Gastrocnemius medialis (tissue), 4 donors: ENCODE data around the gene S100A10.

Source experiments
- POLR2A ChIP-seq, 2 donors: fragments of 450-650 bp; IDR thresholded peaks; one replicate each; pipeline ENCODE4 v1.6.1; 2017; ENCODE audit warnings: antibody characterized with exemption in 2 of 2, mild to moderate bottlenecking in 2 of 2, moderate library complexity in 2 of 2
- TF ChIP-seq, protein P1 (sequence below), 5 experiments: fragments of 450-650 bp in 3 of 5; fragments of 200-600 bp in 2 of 5; sonication (generic) in 2 of 5; IDR thresholded peaks in 4 of 5; conservative IDR thresholded peaks in 1 of 5; 1 replicate in 4 of 5; 2 replicates in 1 of 5; pipeline ENCODE4 v1.5.1; 2016 to 2019; ENCODE audit warnings: antibody characterized with exemption in 5 of 5, mild to moderate bottlenecking in 3 of 5, moderate library complexity in 3 of 5

DNA sequence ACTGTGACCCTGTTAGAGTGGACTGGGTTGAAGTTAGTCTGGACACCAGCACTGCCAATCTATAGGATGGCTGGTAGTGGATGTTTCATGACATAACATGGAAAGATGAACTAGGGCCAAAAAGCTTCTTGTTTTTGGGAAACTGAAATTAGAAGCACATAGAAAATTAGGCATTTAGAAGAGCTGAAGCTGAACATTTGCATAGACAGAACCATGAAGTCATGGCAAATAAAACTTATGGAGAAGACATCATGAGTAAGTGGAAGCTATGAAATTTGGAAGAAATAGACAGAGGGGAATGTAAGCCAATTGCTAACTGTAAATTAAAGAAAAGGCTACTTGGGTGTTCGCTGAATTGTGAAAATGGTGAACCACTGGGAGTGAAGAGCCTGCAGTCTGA lies 45.8 kb upstream of the S100A10 start:
- TF ChIP-seq, protein P1, sequence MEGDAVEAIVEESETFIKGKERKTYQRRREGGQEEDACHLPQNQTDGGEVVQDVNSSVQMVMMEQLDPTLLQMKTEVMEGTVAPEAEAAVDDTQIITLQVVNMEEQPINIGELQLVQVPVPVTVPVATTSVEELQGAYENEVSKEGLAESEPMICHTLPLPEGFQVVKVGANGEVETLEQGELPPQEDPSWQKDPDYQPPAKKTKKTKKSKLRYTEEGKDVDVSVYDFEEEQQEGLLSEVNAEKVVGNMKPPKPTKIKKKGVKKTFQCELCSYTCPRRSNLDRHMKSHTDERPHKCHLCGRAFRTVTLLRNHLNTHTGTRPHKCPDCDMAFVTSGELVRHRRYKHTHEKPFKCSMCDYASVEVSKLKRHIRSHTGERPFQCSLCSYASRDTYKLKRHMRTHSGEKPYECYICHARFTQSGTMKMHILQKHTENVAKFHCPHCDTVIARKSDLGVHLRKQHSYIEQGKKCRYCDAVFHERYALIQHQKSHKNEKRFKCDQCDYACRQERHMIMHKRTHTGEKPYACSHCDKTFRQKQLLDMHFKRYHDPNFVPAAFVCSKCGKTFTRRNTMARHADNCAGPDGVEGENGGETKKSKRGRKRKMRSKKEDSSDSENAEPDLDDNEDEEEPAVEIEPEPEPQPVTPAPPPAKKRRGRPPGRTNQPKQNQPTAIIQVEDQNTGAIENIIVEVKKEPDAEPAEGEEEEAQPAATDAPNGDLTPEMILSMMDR (IDR thresholded peaks at IDR 0.05 in 4 of 5, conservative IDR thresholded peaks at IDR 0.05 in 1 of 5): no peak
- no peak for TF ChIP-seq POLR2A (IDR thresholded peaks at IDR 0.05)
